Right renal cortex interstitium (tissue), 3 donors: ENCODE results near the gene TC2N. TPM values are rescaled to one million over a fixed set of nuclear protein-coding genes. Genes with fewer than 3 reads are reported as not detected.
"Not testable (repeated sequence)": the region's sequence is repeated elsewhere in the genome, so short reads cannot be mapped to it uniquely, and the experiment has no call there.

Experiments used
- DNase-seq, 3 donors: peaks; one replicate each; pipeline ENCODE4 v3.0.0-alpha.2; 2013; ENCODE audit warnings: low read depth in 3 of 3, low spot score in 2 of 3
- polyA plus RNA-seq, 3 donors: library from polyadenylated mRNA; unstranded; fragments of 120-200 nt; gene quantifications; one replicate each; pipeline ENCODE4 v1.2.1, GENCODE V29; 2013; ENCODE audit not compliant: insufficient read length in 3 of 3

Gene TC2N
- polyA plus RNA-seq = 10 to 100 TPM; 10.5 to 15.7 (median 11.1) TPM

- no peak for DNase-seq
Observed at GRCh38 chr14:91867316-91867988, at the start of gene TC2N. Gene TC2N, minus strand, starts transcription at chr14:91867536. Its CDS starts 53,767 bp downstream, at chr14:91813769.

GRCh38 chr14:91912035-91912434 lies 44.7 kb upstream of the TC2N start:
- no peak for DNase-seq

GRCh38 chr14:91911474-91912032 lies 44.2 kb upstream of the TC2N start:
- no peak for DNase-seq

GRCh38 chr14:91910196-91910595 lies 42.9 kb upstream of the TC2N start:
- DNase-seq = no peak

GRCh38 chr14:91906374-91906773 lies 39.0 kb upstream of the TC2N start:
- DNase-seq = no peak

- DNase-seq = no peak
Observed at GRCh38 chr14:91904956-91905645, 37.8 kb upstream of the TC2N start.

GRCh38 chr14:91904483-91904882 lies 37.1 kb upstream of the TC2N start:
- no peak for DNase-seq

GRCh38 chr14:91903070-91903469 lies 35.7 kb upstream of the TC2N start:
- DNase-seq = no peak

- no peak for DNase-seq
Observed at GRCh38 chr14:91902336-91902735, 35.0 kb upstream of the TC2N start.

- DNase-seq = no peak
Observed at GRCh38 chr14:91901449-91902226, 34.3 kb upstream of the TC2N start.

- DNase-seq = no peak
Observed at GRCh38 chr14:91899806-91900205, 32.5 kb upstream of the TC2N start.

GRCh38 chr14:91899213-91899612 lies 31.9 kb upstream of the TC2N start:
- no peak for DNase-seq

GRCh38 chr14:91898372-91898771 lies 31.0 kb upstream of the TC2N start:
- no peak for DNase-seq

GRCh38 chr14:91897716-91898115 lies 30.4 kb upstream of the TC2N start:
- not testable (repeated sequence) for DNase-seq

- no peak for DNase-seq
Observed at GRCh38 chr14:91897106-91897701, 29.9 kb upstream of the TC2N start.

GRCh38 chr14:91896419-91896818 lies 29.1 kb upstream of the TC2N start:
- no peak for DNase-seq

GRCh38 chr14:91893669-91894068 lies 26.3 kb upstream of the TC2N start:
- DNase-seq = no peak

- DNase-seq = no peak
Observed at GRCh38 chr14:91893007-91893406, 25.7 kb upstream of the TC2N start.

GRCh38 chr14:91891721-91892220 lies 24.4 kb upstream of the TC2N start:
- no peak for DNase-seq

GRCh38 chr14:91891101-91891500 lies 23.8 kb upstream of the TC2N start:
- no peak for DNase-seq
